Measurements from ENCODE around the gene MTA3. TPM values are rescaled to one million over a fixed set of nuclear protein-coding genes. Genes with fewer than 3 reads are reported as not detected.

The MTA3 gene
- total and polyA plus RNA-seq, 9 donors = 31.9 to 87.5 (median 61.0) TPM

DNA sequence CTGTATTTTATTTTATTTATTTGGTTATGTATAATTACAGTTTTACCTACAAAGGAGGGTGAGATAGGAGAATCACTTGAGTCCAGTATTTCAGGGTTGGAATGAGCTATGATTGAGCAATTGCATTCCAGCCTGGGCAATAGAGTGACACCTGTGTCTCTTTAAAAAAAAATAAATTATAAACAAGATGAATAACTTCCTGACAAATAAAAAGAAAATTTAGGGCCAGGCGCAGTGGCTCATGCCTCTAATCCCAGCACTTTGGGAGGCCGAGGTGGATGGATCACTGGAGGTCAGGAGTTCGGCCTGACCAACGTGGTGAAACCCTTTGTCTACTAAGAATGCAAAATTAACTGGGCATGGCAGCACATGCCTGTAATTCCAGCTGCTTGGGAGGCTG is 17.3 kb downstream of the MTA3 start:
- H3K36me3 ChIP-seq = no peaks in the 10 kb centered on the region
- no peaks in the 10 kb centered on the region for H3K4me1 ChIP-seq (ENCODE audit: insufficient read depth)
- WGBS, 3 donors = 80 to 88% (median 87%) methylated on average over 4 of the region's 4 CpGs
- intact Hi-C loops (cut with DNase I) = no loop called here
- no peak overlapping the region for H3K4me3 ChIP-seq
- no peak overlapping the region for H3K27ac ChIP-seq
- H3K27me3 ChIP-seq = no peaks in the 10 kb centered on the region
- TF ChIP-seq, protein P1, sequence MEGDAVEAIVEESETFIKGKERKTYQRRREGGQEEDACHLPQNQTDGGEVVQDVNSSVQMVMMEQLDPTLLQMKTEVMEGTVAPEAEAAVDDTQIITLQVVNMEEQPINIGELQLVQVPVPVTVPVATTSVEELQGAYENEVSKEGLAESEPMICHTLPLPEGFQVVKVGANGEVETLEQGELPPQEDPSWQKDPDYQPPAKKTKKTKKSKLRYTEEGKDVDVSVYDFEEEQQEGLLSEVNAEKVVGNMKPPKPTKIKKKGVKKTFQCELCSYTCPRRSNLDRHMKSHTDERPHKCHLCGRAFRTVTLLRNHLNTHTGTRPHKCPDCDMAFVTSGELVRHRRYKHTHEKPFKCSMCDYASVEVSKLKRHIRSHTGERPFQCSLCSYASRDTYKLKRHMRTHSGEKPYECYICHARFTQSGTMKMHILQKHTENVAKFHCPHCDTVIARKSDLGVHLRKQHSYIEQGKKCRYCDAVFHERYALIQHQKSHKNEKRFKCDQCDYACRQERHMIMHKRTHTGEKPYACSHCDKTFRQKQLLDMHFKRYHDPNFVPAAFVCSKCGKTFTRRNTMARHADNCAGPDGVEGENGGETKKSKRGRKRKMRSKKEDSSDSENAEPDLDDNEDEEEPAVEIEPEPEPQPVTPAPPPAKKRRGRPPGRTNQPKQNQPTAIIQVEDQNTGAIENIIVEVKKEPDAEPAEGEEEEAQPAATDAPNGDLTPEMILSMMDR (IDR thresholded peaks at IDR 0.05) = no peak
- TF ChIP-seq POLR2A (IDR thresholded peaks at IDR 0.05) = no peak
- TF ChIP-seq EP300 (IDR thresholded peaks at IDR 0.05) = no peak
- no peaks in the 10 kb centered on the region for H3K9me3 ChIP-seq
- no peak for DNase-seq

DNA sequence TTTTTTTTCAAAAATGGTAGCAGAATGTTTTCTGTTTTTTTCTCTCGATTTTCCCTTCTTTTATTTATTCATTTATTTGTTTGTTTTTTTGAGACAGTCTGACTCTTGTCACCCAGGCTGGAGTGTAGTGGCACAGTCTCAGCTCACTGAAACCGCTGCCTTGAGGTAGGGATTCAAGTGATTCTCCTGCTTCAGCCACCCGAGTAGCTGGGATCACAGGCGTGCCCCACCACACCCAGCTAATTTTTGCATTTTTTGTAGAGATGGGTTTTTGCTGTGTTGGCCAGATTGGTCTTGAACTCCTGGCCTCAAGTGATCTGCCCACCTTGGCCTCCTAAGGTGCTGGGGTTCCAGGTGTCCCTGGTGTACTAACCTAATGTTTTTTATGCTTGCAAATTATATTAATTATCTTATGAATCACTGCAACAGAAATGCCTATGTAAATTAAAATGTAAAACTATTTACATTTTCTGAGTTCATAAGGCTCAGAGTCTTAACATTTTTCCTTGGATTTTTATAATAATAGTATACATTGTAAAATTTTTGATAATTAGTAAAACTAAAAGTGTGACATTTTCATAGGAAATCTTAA is 19.2 kb downstream of the MTA3 start:
- no peaks in the 10 kb centered on the region for H3K9me3 ChIP-seq
- no peaks in the 10 kb centered on the region for H3K27me3 ChIP-seq
- no peaks in the 10 kb centered on the region for H3K36me3 ChIP-seq
- TF ChIP-seq, protein P1 (IDR thresholded peaks at IDR 0.05) = no peak
- TF ChIP-seq EP300 (IDR thresholded peaks at IDR 0.05) (no peak), POLR2A (IDR thresholded peaks at IDR 0.05) (no peak)
- no peak for DNase-seq
- WGBS, 3 donors = 93 to 97% (median 96%) methylated on average over 4 of the region's 4 CpGs
- H3K4me1 ChIP-seq (ENCODE audit: insufficient read depth) = no peaks in the 10 kb centered on the region
- no peak overlapping the region for H3K27ac ChIP-seq
- H3K4me3 ChIP-seq = no peak overlapping the region
- intact Hi-C loops (cut with DNase I) = no loop called here

DNA sequence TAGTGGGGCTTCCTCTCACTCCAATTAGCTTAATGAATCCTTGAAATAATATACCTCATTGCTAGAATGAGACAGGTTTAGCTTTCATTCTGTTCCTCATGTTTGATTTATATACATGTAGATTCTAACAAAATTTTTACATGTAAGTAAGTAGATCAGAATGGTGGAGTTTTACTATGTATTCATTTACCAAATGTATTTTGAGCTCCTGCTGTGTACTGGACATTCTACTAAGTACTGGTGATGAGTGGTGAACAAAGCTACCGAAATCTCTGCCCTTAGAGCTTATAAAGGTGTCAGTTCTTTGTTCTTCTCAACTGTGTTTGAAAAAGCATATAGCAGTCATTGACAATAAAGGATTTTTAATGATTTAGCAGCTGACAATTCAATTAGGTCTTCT is 19.7 kb downstream of the MTA3 start:
- intact Hi-C loops (cut with DNase I) = no loop called here
- Histone ChIP-seq H3K27me3 (no peaks in the 10 kb centered on the region), H3K27ac (no peak overlapping the region), H3K4me1 (ENCODE audit: insufficient read depth) (no peaks in the 10 kb centered on the region), H3K36me3 (no peaks in the 10 kb centered on the region), H3K4me3 (no peak overlapping the region), H3K9me3 (no peaks in the 10 kb centered on the region)
- DNase-seq = no peak
- WGBS, 3 donors = 97 to 100% (median 98%) methylated on average over 1 of the region's 1 CpG
- TF ChIP-seq EP300 (IDR thresholded peaks at IDR 0.05) (no peak), POLR2A (IDR thresholded peaks at IDR 0.05) (no peak)
- TF ChIP-seq, protein P1 (IDR thresholded peaks at IDR 0.05) = no peak

DNA sequence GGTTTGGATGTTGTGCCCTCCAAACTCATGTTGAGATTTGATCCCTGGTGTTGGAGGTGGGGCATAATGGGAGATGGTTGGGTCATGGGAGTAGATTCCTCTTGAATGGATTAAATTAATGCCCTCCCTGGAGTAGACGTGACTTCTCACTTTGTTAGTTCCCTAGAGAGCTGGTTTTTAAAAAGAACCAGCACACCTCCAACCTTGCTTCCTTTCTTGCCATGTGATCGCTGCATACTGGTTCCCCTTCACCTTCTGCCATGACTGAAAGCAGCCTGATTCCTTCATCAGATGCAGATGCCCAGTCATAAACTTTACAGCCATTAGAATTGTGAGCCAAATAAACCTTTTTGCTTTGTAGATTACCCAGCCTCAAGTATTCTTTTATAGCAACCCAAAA is 21.7 kb downstream of the MTA3 start:
- H3K9me3 ChIP-seq = no peaks in the 10 kb centered on the region
- H3K4me1 ChIP-seq (ENCODE audit: insufficient read depth) = no peaks in the 10 kb centered on the region
- 86 to 92% (median 90%) methylated on average over 2 of the region's 2 CpGs for WGBS, 3 donors
- intact Hi-C loops (cut with DNase I) = no loop called here
- H3K36me3 ChIP-seq = no peaks in the 10 kb centered on the region
- TF ChIP-seq EP300 (IDR thresholded peaks at IDR 0.05) (no peak), POLR2A (IDR thresholded peaks at IDR 0.05) (no peak)
- TF ChIP-seq, protein P1 (IDR thresholded peaks at IDR 0.05) = no peak
- DNase-seq = no peak
- no peaks in the 10 kb centered on the region for H3K27me3 ChIP-seq
- H3K4me3 ChIP-seq = no peak overlapping the region
- no peak overlapping the region for H3K27ac ChIP-seq
